NCI-H1930 (cell line): ENCODE data around the gene TPRG1L.

ENCODE experiments used
- DNase-seq, 2 experiments: peaks; one replicate each; lab custom pipeline; 2025; lab: John Stamatoyannopoulos, UW

TPRG1L gene

DNA sequence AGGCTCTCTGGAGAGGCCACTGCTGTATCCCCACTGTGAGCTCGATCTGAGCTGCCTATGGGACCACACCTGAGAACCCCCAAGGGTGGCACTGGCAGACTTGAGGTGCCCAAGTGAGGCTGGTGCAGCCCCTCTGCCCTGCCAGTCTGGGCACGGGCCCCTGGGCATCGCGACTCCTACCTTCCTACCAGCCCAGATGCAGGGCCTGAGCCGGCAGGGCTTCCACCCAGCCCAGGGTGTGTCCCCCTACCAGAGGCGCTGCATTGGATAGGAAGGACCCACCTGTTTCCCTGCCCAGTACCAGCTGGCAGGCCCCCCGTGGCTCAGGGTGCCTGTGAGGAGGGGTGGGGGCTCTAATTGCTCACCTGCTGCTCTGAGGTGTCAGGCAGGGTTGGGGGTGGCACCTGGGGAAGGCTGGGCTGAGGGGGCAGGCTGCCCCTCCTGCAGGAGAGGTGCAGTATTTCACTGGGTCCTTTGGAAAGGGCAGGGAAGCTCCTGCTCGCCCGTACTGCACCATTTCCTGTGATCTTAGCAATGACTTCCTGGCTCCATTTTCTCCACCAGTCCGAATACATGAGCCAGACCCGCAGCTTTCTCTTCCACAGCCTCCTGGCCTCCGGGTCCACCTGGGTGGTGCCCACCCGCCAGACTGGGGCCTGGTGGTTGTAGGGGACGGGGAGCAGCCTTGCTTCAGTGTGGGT lies 39.3 kb downstream of the TPRG1L start:
- no peak for DNase-seq

DNA sequence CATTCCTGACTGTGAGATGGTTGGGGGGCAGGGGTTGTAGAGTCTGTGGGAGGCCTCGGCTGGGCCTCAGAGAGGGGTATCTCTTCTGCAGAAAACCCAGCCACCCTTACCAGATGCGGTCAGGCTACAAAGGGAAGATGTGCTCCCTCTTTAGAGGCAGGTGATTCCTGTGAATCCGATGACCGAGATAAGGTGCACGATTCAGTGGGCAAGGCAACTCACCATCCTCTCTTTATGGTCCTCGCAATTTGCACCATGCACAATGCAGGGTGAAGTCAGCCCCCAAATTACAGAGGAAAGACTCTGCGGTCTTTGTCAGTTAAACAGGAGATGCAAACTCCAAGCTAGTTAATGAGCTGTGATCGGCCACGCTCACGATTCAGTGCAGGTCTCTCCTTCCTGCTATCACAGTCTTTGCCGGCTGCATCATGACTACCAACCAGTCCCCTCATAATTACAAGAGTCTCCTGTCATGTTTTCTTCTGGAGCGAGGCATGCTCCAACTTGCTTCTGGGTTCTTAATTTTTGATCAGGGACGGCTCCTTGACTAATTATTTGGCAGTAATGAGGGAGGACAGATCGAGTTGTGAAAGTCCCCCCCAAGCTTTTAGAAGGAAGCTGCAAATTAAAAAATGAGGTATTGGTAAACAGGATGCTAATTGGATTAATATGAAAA lies 40.0 kb downstream of the TPRG1L start:
- no peak for DNase-seq

DNA sequence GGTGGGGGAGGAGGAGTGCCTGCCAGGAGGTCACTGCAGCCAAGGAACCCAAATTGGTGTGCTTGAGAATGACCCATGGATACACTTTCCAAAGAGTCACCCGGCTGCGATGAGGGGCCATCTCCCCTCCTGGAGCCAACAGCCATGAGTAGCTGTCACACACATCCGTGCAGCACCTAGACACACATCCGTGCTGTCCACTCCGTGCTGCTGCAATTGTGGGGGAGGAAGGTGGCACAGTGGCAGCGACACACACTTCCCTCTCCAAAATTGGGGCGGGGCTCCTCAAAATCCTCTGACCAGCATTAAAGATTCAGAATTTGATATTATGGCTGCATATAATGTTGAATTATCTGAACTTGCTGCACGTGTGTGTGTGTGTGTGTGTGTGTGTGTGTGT lies 43.3 kb downstream of the TPRG1L start:
- DNase-seq = no peak

DNA sequence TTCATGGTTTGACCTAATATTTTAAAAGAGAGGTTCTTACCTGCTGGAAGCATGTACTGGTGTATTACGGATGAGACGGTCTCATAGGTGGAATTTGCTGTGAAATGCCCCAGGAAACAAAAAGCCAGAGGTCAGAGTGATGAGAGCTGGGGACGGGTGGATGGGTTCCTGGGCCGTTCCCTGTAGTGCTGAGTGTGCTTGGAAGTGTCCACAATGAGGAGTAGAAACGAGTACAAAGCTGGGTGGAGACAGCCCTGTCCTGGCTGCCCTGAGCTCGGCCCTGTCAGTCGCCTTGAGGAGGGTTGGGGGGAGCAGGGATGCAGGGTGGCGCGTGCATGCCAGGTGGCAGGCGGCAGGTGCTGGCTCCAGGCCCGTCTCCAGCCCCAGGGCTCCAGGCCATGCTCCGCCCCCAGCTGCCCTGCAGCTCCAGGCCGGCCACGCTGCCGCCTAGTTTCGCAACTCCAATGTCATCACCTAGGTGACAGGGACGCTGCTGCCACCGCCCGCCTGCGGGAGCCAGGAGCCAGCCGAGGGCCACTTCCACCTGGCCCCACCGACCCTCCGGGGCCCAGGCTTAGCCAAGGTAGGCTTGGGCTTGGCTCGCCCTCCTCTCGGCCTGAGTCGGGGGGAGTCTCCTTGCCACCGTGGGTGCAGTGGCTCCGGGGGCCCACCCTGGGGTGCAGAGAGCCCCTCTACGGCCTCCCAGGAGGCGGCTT lies 43.9 kb downstream of the TPRG1L start:
- peak in 1 of 2 experiments; percentile 38 for DNase-seq

DNA sequence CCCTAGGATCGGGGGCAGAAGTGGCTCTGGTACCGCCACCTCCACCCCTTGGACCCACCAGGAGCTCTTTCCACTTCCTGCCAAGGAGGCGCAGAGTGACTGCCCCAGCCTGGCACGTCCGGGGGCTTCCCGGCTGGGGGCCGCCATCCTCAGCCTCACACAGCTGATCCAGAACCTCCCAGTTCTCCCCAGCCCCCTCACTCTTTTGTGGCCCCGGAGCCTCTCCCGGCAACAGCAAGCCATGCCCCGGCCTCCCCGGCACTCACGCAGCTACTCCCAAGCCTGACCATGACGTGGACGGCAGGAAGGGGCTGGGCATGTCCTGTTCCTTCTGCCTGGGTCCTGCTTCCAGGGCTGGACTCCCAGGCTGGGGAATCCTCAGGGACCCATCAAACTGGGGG lies 44.6 kb downstream of the TPRG1L start:
- DNase-seq = no peak

DNA sequence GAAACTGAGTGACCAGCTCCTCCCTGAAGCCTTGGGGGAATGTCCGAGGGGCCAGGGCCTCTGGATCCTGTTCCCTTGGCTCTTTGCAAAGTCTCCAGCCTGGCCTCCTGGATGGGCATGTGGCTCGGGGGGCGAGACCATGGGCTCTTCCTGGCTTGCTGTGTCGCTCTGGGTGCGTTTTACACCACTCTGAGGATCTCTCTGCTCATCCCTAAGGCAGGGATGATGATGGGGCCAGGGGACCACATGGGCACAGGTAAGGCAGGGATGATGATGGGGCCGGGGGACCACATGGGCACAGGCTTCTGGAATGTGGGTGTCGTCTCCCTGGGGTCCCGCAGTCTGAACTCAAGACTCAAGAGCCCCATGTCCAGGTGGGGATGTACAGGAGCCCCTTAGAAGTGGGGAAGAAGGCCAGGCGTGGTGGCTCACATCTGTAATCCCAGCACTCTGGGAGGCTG lies 45.2 kb downstream of the TPRG1L start:
- no peak for DNase-seq

DNA sequence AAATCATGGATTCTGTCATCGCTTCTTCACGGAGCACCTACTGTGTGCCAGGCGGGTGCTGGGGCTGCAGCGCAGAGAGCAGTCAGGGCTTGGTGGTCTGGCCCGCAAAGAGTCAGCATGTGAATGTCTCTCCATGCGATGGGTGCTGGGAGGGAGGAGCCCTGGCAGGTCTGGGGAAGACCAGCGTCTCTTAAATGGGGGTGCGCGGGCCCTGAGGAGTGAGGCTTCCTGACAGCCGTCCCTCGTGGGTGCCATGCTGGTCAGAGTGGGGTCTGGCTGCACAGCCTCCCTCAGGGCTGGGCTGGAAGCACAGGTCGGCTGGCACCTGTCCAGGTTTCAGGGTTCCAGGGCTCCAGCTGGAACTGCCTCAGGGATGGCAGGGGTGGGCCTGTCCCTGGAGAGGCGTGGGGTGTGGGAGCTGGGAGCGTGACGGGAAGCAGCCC lies 46.0 kb downstream of the TPRG1L start:
- no peak for DNase-seq

DNA sequence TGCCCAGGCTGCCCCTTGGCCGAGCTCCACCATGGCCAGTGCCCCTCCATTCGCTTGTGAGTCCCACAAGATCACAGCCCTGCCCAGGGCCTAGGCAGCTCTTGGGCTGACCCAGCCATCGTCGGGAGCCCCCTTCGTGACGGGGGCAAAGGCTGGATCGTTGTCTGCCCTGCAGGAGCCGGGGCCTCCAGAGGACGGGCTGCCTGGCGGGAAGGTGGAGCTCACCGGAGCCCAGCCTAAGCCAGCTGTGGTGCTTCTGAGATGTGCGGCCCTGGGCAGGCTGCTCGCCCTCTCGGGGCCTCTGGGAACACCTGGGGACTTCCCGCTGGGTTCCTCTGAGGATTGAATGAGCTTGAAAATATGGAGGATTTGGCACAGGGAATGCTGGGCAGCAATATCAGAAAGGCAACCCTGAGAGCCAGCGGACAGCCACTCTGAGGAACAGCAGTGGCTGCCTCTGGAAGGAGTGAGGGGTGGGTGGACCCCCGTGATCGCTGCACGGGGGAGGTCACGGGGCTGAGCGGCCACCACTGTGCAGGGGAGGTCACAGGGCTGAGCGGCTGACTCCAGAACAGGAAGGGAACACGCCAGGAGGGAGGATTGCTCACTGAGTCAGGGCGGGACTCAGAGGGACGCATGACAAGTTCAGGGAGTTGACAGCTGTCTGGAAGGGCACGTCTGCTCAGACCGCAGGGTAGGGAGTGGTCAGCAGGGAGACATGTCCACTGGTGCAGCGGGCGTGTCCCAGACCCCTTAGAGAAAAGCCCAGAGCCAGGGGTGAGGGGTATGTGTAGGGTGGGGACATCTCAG lies 46.8 kb downstream of the TPRG1L start:
- no peak for DNase-seq

DNA sequence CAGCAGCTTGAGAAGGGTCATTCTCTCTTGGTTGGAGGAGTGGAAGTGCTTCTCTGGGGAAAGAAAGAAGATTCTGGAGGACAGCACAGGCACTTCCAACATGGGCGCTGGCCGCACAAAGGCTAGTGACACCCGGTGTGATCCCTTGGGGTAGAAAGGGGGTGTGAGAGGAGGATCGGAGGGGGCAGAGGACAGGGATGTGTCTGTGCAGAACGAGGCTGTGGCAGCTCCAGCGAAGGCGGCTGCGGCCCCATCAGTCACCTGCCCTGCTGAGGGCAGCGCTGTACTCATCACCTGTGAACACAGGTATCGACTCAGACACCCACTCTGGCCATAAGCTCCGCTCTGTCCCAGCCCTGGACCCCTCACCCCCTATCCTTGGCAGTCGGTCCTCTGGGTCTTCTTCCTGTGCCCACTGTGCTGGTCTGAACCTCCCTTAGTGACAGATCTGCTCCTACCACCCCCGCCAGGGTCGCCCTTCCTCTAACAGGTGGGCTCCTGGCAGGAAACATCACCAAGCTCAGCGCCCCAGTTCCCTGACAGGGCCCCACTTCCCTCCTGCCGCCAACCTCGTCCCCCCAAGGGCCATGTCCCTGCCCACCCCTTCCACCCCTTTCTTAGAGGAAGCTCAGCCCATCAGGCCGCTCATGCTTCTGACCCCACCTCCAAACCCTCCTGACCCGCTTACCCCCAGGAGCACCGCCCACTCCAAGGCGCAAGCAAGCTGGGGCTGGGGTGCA lies 47.6 kb downstream of the TPRG1L start:
- no peak for DNase-seq

DNA sequence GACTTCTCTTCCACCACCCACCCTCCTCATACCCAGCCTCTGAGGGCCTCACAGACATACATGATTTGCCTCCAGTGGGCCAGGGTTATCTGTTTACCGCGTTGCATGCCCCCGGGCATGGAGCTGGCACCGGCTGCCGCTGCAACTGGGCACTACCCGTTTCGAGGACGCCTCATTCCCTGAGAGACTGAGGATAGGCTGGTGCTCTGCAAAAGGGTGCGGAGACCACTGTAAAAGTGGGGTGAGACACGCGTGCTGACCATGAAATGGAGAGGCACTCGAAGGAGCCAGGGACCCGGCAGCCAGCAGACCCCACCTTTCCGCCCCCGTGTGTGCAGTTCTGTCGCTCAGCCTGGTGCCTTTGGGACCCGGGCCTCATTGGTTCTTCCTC lies 48.2 kb downstream of the TPRG1L start:
- DNase-seq = no peak

DNA sequence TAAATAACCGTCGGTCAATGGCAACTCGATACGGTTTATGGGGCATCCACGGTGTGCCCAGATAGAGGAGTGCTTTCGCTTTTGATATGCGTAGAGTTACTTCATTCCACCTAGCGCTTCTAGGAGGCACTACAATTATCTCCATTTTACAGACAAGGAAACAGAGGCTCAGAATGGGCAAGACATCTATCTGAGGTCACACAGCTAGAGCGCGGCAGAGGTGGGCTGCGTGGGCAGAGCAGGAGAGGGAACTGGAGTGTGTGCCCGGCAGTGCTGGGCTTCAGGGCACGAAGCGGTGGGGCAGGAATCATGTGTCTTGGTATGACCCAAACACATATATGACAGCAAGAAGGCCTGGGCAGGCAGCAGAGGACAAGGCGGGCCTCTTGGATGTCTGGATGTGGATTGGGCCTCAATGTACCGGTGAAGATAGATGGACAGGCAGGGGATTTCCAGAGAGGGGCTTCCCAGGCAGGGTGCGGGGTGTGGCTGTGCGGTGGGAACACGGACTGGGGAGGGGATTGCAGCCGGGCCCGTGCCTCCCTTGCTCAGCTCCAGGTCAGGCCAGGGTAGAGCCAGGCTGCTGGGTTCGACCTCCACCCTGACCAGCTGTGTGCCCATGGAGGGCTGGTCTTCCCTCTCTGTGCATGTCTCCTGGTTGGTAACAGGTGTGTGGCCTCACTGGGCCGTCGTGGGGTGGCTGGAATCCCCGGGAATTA lies 48.7 kb downstream of the TPRG1L start:
- DNase-seq = no peak

DNA sequence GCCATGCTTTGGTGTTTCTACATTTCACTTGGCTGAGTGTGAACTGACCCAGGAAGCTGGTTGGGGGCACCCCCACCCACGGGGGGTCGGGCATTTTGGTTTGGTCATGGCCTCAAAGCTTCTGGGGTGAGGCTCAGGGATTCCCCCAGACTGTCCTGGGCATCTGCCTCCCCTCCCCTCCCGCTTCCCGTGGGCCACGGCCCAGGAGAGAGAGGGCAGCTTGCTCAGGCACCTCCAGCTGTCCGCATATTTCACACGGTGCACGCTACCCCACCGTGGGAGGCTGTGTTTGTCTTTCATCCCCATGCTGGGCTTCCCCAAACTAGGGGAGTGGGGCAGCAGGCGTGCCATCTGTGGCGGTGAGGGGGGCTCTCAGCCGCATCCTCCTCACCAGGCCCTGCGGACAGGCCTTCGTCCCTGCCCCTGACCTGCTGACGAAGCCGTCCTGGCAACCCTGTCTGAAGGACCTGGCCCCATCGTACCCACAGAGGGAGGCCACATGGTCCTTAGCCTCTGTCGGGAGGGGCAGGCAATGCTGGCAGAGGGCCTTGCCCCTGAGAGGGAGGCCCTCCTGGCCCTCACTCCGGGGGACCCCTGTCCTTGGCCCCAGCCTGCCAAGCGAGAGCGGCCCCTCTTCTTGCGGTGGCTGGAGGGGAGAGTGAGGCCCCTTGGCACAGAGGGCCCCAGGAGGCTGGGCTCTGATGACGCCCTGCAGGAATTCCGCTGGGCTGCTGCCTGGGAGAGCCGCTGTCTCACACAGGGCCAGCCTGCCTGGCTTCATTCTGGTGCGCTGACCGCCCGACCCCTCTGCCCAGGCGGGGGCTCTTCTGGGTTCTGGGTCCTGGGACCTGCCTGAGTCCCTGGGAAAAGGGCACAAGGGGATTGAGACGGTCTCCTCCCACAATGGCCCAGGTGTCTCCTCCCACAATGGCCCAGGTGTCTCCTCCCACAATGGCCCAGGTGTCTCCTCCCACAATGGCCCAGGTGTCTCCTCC lies 49.6 kb downstream of the TPRG1L start:
- no peak for DNase-seq

DNA sequence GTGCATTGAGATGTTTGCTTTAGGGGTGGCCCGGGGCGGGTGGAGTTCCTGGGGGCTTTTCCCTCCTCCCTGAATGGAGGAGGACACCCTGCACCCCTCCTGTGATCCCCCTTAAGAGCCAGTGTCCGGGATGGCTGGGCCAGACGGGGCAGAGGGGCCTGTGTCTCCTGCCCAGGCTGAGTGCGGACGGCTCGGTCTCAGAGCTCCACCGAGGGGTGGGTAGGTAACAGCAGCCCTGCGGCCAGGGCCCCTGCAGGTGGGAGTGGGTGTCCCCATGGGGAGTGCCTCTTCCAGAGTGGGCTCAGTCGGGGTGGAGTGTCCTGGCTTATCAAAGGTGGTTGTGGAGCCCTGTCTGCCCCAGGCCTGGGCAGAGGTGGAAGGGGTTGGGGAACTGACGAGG lies 50.6 kb downstream of the TPRG1L start:
- no peak for DNase-seq

DNA sequence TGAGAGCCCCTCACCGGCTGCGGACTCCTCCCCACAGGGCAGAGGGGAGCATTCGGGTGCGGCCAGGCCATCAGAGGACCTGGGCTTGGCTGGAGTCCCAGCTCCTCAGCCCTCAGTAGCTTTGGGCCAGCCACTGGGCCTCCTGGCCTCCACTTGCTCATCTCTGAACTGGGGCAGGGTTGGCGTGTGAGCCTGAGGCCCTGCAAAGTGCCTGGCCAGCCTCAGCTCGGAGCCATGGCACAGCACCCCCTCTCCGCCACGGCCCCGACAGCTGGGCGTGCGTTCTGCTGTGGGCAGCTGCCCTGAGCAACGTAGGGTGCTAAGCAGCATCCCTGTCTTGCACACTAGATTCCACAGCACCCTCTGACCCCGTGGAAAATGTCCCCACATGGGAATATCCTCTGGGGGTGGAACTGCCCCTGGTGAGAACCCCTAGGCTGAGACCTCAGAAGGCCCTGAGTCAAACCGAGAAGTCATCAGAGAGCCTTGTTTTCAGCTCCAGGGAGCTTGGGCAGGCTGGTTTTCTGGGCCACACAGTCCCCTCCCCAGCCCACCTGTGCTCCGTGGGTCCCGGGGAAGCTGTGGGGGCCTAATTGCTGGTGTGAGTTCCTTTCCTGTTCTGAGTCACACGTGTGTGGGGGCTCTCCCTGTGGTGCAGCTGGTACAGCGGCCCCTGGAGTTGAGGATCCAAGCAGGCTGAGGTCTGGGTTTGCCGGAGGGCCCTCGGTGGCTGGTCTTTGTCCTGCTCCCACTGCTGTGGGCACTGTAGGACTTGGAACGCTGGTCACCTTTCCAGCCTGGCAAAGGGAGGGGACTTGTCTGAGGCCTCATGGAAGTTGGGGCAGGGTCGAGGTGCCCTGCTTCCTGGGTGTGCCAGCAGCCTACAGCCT lies 52.0 kb downstream of the TPRG1L start:
- DNase-seq = no peak

DNA sequence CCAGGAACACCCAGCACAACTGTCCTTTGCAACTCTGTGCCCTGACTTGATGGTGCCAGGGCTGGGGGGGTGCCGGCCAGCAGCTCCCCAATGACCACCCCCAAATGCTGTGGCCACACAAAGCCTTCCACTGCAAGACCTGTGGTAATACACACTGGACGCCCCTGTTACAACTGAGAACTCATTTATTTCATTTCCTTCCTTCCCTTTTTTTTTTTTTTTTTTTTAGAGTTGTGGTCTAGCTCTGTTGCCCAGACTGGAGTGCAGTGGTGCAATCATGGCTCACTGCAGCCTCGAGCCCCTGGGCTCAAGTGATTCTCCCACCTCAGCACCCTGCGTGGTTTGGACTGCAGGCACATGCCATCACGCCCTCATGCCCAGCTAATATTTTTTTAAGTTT lies 52.7 kb downstream of the TPRG1L start:
- no peak for DNase-seq

DNA sequence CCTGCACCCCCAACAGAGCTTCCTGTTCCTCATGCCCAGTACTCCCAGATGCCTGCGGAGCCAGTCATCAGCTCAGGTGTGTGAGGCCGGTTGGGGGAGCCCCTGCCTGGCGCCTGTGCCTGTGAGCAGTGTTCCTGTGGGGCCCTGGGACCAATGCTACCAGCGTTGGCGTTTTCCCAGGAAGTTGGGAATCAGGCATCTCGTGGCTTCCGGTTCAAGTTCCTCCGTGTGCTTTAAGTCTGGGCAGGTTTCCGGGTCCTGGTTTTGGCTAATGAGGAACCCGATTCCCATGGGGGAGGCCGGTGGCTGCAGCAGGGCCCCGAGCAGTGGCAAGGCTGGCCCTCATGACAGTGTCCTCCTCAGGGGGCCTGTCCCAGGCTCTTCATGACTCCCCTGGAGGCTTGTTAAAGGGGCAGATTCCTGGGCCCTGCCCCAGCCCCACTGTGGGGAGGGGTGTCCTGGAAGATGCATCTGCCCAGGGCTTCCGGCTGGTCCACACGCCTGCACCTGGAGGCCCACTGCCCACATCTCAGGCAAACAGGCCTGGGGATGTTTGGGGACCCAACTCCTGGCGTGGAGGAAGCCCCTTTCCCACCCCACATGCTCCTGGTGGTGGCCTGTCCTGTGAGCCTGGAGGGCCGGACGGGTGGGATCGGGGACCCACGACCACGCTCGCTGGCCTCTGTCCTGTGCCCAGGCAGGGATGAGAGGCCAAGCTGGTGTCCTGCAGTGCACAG lies 53.7 kb downstream of the TPRG1L start:
- no peak for DNase-seq

DNA sequence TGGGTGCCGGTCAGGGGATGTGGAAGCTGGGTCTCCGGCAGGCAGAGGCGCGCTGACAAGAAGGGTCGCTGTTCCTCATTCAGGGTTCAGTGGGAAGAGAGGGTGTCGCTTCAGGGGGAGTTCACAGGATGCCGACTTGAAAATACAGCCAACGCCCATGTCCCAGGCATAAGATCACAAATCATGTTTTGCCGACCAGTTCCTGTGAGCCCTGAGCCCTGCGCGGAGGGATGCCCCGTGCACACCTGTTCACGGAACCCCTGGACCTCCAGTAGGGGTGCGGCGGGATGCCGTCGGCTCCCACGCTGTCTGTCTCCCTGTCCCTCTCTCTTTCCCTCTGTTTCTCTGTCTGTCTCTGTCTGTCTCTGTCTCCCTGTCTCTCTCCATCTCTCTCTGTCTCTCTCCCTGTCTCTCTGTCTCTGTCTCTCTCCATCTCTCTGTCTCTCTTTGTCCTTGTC lies 54.3 kb downstream of the TPRG1L start:
- DNase-seq = no peak
